GM18868 (cell line): Measurements from ENCODE around the gene NTRK3.

Experiments
- ATAC-seq: cut with Tn5 transposase; IDR thresholded peaks from one replicate; pipeline ENCODE4 v1.9.1; 2021; ENCODE audit warnings: mild to moderate bottlenecking, moderate library complexity; ENCODE audit not compliant: unreplicated experiment

Gene NTRK3

DNA sequence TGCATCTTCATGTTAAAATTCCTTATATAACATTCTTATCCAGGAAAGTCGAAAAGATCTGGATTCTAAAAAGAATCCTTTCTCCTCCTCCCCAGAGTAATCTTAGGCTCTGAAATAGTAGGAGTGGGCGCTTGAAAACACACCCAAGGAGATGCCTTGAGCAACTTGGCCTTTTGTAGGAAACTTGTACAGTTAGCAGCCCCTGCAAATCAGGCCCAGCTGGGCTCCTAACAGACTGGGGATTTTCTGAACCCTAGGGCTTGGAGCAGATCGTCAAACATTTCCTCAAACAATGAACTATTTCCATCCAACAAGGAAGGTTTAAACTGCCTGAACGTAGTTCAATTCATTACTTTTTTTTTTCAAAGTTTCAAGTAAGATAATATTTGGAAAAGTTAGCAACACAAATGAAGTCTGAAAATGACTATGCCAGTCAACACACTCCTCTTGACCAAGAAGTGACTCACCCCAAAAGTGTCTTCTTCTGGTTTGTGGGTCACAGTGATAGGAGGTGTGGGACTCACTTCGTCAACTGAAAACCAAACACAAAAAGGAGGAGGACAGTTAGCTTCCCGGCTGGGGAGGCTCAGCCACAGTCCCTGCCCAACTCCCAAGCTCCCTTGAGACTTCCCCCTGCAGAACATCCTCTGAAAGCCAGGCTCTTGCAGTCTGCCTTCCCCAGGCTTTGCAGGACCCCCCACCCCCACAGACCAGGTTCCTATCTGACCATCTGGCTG lies 129.7 kb downstream of the NTRK3 start:
- no peak for ATAC-seq

- ATAC-seq: no peak
These were observed 131.0 kb downstream of the NTRK3 start for GRCh38 chr15:88125576-88125975.

DNA sequence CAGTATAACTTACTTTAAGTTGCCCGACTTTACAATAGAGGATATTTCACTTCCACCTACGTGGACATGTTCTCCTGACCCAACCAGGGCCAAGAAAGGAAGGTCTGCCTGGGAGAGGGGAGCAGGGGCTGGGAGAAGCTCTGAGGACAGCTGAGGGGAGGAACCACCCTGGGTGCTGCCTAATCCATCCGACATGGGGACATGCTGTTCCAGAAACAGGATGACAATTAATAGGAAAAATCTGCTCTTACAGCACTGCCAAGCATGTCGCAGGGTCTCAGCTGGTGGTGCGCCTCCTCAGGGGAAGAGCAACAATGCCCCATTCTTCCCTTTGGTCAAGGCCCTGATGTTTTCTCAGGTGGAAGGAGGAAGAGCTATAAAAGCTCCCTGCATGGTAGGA lies 132.3 kb downstream of the NTRK3 start:
- no peak for ATAC-seq

DNA sequence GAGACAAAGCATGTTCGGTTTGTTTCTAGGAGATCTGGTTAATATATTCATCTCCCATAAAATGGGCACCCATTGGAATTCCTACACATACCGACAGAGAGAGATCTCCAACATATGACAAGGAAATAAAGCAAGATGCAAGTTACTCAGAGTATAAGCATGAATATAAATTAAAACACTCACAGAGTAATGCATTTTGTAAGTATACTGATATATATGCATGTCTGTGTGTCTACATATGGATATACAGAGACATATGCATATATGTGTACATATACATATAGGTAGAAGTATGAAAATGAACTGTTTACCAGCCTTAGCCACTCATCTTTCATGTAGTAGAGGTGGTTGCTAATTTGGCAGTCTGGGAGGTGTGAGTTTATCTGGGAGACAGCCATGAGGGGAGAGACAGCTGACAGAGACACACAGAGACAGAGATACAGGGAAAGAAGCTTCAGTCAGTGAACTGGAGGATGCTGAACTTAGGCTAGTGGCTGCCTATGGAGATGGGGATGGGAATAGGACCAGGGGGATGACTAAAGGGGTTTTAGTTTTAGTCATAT lies 134.5 kb downstream of the NTRK3 start:
- no peak for ATAC-seq

DNA sequence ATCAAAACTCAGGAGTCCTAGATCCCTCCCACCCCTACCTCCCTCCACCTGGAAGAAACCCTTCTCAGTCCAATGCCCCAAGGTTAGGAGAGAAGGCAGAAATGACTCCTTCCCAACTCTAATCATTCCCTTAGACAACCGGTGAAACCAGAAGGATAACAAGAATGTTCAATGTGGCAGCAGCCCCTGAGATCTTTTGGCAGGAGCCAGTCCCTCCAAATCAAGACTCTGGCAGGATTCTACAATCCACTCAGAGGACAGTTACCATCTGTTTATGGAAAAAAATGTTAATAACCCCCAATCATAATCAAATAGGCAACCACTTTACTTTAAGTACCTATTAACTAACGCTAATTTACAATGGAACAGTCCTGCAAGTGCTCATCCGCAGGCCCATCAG lies 136.5 kb downstream of the NTRK3 start:
- ATAC-seq: no peak

- ATAC-seq: no peak
These were observed 137.8 kb downstream of the NTRK3 start for GRCh38 chr15:88118741-88119140.

DNA sequence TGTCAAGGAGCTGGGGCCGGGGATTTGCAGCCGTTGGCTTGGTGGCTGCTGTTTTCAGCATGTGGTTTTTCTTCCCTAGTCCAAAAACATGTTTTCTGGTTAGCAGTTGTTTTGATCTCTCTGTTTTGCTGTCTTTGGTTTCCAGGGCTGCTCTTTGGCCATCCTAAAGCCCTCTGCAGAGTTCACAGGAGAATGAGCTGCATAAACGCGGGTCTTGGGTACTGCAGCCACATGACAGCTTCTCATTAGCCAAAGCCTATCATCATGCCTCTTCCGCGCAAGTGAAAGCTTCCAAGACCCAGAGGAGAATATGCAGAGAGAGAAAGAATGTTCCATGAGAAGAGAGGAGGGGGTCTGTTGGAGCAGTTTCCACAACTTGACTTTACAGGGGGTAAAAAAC lies 138.5 kb downstream of the NTRK3 start:
- no peak for ATAC-seq

GRCh38 chr15:88115486-88116152 lies 140.9 kb downstream of the NTRK3 start:
- ATAC-seq: no peak

- ATAC-seq: no peak
These were observed 142.8 kb downstream of the NTRK3 start for GRCh38 chr15:88113613-88114308.

- no peak for ATAC-seq
These were observed 147.5 kb downstream of the NTRK3 start for GRCh38 chr15:88108991-88109390.

DNA sequence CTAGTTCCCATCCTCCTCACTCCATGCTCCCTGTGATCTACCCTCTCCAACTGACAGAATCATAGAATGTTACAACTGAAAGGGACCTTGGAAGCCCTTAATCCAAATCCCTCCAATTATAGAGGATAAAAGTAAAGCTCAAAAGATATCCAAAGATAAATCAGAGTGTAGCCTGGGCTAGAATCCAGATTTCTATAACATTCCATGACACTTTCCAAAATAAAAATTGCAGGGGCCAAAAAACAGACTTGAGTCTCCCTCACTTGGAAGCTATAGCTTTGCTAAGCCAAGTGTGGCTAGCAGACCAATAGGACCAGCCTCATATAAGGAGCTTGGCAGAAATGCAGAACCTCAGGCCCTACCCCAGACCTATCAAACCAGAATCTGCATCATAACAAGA lies 148.1 kb downstream of the NTRK3 start:
- ATAC-seq: no peak

- ATAC-seq: no peak
These were observed 150.5 kb downstream of the NTRK3 start for GRCh38 chr15:88106074-88106473.

DNA sequence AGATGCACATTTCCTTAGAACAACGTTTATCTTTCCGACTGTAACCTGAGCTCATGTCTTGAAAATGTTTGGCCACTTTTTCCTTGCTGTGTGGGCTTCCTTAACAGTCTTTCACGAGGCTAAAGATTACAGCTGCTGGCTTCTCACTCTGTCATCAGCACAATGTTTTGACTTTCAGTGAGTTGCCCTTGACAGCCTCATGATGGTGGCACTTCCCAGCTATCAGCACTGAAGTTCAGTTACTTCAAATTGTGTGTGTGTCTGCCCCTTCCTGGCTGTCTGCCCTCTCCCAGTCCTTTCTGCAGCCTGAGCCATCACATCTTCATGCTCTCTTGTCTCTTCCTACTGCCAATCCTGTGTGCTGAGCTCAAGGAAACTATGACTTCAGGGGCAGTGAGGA lies 152.2 kb downstream of the NTRK3 start:
- no peak for ATAC-seq

DNA sequence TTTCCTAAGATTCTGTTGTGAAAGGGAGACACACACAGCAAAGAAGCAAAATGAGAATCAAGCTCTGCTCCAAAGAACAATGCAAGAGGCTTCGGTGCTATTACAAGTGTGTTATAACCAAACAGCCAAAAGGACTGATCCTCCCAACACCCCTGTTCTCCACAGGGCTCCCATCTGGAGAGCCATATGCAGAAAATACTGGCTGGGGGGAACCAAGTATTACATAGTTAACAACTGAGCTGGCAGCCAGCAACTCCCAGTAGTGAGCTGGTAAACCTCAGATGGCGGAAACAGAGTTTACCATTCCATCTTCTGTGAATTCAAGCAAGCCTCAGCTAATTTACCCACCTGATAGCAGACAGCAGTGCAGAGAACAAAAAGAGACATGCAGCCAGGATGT lies 156.4 kb downstream of the NTRK3 start:
- ATAC-seq: no peak

GRCh38 chr15:88098361-88098760 lies 158.2 kb downstream of the NTRK3 start:
- ATAC-seq: no peak

GRCh38 chr15:88091444-88092016 lies 165.0 kb downstream of the NTRK3 start:
- no peak for ATAC-seq

GRCh38 chr15:88090481-88091011 lies 166.0 kb downstream of the NTRK3 start:
- ATAC-seq: no peak

GRCh38 chr15:88089731-88090130 lies 166.8 kb downstream of the NTRK3 start:
- no peak for ATAC-seq

DNA sequence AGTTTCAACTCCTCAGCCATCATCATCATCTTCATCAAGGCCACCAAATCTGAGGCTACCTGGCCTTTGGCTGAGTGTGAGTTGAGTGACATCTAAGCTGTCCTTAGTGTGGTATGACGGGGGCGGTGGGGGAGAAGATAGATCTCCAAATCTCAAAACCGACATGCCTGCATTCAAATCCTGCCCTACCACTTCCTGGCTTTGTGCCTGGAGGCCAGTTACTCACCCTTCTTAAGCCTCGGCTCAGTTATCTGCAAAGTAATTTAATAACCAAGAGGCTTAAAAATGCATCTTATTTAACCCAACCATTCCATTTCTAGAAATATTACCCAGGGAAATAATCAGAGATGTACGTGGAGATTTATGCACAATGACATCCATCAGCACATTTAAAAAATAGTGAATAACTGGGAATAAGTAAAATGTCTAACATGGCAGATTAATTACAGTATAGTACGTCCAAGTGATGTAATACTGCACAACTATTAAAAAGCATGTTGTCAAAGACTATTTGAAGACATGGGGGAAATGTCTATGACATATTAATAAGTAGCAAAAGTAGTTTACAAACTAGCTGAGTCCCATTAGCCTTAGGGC lies 167.4 kb downstream of the NTRK3 start:
- no peak for ATAC-seq

DNA sequence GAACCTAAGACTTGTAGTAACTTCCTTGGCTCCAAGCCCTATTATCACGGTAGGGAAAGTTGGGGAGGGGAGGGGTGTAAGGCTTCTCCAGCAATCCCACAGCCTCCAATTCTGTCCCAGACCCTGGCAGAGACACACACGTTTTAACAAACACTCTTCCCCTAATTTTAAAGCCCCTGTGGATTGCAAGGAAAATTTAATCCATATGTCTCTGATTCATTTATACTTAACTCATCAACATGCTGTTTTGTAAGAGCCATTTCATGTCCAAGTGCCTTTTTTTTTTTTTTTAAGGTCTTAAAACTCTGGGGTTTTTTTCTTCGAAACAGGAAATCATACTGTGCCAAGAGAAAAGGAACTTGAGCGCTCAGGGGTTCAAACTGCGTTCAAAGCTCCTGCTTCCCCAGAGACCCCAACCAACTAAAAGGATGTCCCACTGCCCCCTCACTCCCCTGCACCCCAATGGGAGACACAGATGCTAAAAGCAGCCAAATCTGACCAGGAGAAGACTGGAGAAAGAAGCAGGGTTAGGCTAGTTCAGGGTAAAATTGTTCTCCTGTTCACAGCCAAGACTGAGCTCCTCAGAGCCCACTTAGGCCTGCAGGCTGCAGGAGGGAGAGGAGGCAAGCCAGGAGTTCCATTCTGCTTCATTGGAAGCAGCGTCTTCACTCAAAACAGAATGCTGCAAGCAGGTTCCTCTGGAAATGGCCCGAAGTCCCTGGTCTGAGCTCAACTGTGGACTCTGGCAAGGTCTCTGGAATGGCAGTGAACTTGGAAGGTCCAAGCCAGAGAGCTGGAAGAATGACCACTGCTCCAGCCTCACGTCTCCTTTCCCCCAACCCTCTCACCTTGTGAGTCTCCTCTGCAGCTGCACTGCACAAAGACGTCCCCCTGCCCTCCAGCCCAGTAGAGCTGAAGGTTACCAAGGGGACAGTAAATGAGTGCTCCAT lies 172.5 kb downstream of the NTRK3 start:
- ATAC-seq: no peak
